Neural progenitor cell (in vitro differentiated cells): ENCODE results near the gene NEDD4L. TPM values are rescaled to one million over a fixed set of nuclear protein-coding genes. Genes with fewer than 3 reads are reported as not detected.

Experiments
- DNase-seq: peaks from one replicate; pipeline ENCODE4 v3.0.0-alpha.2; 2016; ENCODE audit warnings: low spot score
- H2AFZ ChIP-seq: fragments of 200-600 bp; sonication (generic); replicated peaks from 2 replicates; pipeline ENCODE4 v1.6.1; 2016; ENCODE audit warnings: antibody characterized with exemption
- H3F3A ChIP-seq: fragments of 200-600 bp; sonication (generic); 2 replicates; pipeline ENCODE4 v1.6.1; 2016; ENCODE audit warnings: antibody characterized with exemption, low read depth
- H3K27ac ChIP-seq: fragments of 200-600 bp; sonication (generic); 2 replicates; pipeline ENCODE4 v1.5.1; 2016; ENCODE audit warnings: mild to moderate bottlenecking
- H3K27me3 ChIP-seq: fragments of 200-600 bp; sonication (generic); 2 replicates; pipeline ENCODE4 v1.6.1; 2016; ENCODE audit warnings: mild to moderate bottlenecking, moderate library complexity
- H3K36me3 ChIP-seq: fragments of 200-600 bp; sonication (generic); 2 replicates; pipeline ENCODE4 v1.5.1; 2016
- H3K4me1 ChIP-seq: fragments of 200-600 bp; sonication (generic); 2 replicates; pipeline ENCODE4 v1.6.1; 2016; ENCODE audit warnings: mixed run types
- H3K4me2 ChIP-seq: fragments of 200-600 bp; sonication (generic); 2 replicates; pipeline ENCODE4 v1.6.1; 2016
- H3K4me3 ChIP-seq: fragments of 200-600 bp; sonication (generic); 2 replicates; pipeline ENCODE4 v1.5.1; 2016
- H3K79me2 ChIP-seq: fragments of 200-600 bp; sonication (generic); 2 replicates; pipeline ENCODE4 v1.6.1; 2016; ENCODE audit warnings: low read depth
- H3K9ac ChIP-seq: fragments of 200-600 bp; sonication (generic); 2 replicates; pipeline ENCODE4 v1.6.1; 2016
- H3K9me3 ChIP-seq: fragments of 200-600 bp; sonication (generic); 2 replicates; pipeline ENCODE4 v1.5.1; 2016; ENCODE audit warnings: low read depth
- H4K20me1 ChIP-seq: fragments of 200-600 bp; sonication (generic); 2 replicates; pipeline ENCODE4 v1.6.1; 2016; ENCODE audit warnings: low read depth
- H3K27ac Mint-ChIP-seq: 3 replicates; pipeline ENCODE4 v1.8.0; 2021; ENCODE audit warnings: mixed read lengths
- H3K27me3 Mint-ChIP-seq: 2 replicates; pipeline ENCODE4 v1.8.0; 2022; ENCODE audit warnings: low read depth, mild to moderate bottlenecking, inconsistent platforms, moderate library complexity, mixed read lengths; ENCODE audit not compliant: insufficient read depth
- H3K36me3 Mint-ChIP-seq: 3 replicates; pipeline ENCODE4 v1.8.0; 2021; ENCODE audit warnings: mixed read lengths
- H3K4me1 Mint-ChIP-seq: 3 replicates; pipeline ENCODE4 v1.8.0; 2021; ENCODE audit warnings: mixed read lengths
- H3K4me3 Mint-ChIP-seq: 3 replicates; pipeline ENCODE4 v1.8.0; 2021; ENCODE audit warnings: mild to moderate bottlenecking, moderate library complexity, mixed read lengths
- H3K9me3 Mint-ChIP-seq: 3 replicates; pipeline ENCODE4 v1.8.0; 2020; ENCODE audit warnings: mixed read lengths
- CTCF ChIP-seq: fragments of 200-600 bp; sonication (generic); IDR thresholded peaks from 2 replicates; pipeline ENCODE4 v1.5.1; 2017; ENCODE audit warnings: antibody characterized with exemption, mild to moderate bottlenecking
- EZH2 ChIP-seq: fragments of 200-600 bp; sonication (generic); IDR thresholded peaks from 2 replicates; pipeline ENCODE4 v1.6.1; 2017; ENCODE audit warnings: antibody characterized with exemption, mild to moderate bottlenecking, moderate library complexity
- EZH2phosphoT487 ChIP-seq: fragments of 200-600 bp; sonication (generic); IDR thresholded peaks from 2 replicates; pipeline ENCODE4 v1.6.1; 2017; ENCODE audit warnings: antibody characterized with exemption
- total RNA-seq: library from RNA; depleted of rRNA; stranded (reverse); fragments of >200 nt; gene quantifications from 2 replicates; pipeline ENCODE4 v1.2.3, GENCODE V29; 2015; ENCODE audit warnings: low replicate concordance

The NEDD4L gene
- total RNA-seq, 1 donor from 2014 or later, result 55.5 TPM

DNA sequence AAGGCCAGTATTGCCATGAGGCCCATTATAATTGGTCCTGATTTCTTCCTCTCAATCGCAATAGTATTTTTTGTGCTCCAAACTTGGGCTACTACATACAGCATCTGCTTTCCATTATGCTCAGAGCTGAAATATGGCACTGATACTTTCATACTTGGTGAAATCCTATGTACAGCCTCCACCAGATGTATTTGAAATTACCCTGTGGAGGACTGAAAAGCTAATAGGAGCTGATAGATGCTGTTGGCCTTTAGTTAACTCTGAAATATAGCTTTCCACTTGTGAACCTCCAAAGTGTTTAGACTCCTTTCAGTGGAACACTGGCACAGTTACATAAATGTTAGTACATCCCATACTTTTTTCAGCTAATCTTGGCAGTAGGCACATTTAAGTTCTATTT, 205.7 kb downstream of the NEDD4L start:
- peaks cover 25% of the 10 kb centered on the region for H3K4me1 ChIP-seq
- no peaks in the 10 kb centered on the region for H3K79me2 ChIP-seq
- no peak overlapping the region for H3K4me2 ChIP-seq
- Mint-ChIP-seq H3K27me3 (no peaks in the 10 kb centered on the region), H3K4me1 (peaks cover 15% of the 10 kb centered on the region), H3K9me3 (no peaks in the 10 kb centered on the region), H3K4me3 (no peak overlapping the region), H3K36me3 (no peaks in the 10 kb centered on the region), H3K27ac (no peak overlapping the region)
- no peak overlapping the region for H3K4me3 ChIP-seq
- H3K27me3 ChIP-seq, result no peaks in the 10 kb centered on the region
- no peak for TF ChIP-seq EZH2phosphoT487
- no peak for TF ChIP-seq CTCF
- no peak for TF ChIP-seq EZH2
- H4K20me1 ChIP-seq, result no peaks in the 10 kb centered on the region
- no peak overlapping the region for H3K9ac ChIP-seq
- no peaks in the 10 kb centered on the region for H3K36me3 ChIP-seq
- no peaks in the 10 kb centered on the region for H3K9me3 ChIP-seq
- no peak overlapping the region for H3K27ac ChIP-seq
- H2AFZ ChIP-seq, result no peak overlapping the region
- peaks cover 5% of the 10 kb centered on the region for H3F3A ChIP-seq
- DNase-seq, result no peak

GRCh38 chr18:58251416-58251815, 207.4 kb downstream of the NEDD4L start:
- H3K36me3 Mint-ChIP-seq, result no peaks in the 10 kb centered on the region
- no peak overlapping the region for H3K4me3 ChIP-seq
- peaks cover 32% of the 10 kb centered on the region for H3K4me1 ChIP-seq
- TF ChIP-seq CTCF (no peak), EZH2phosphoT487 (no peak), EZH2 (no peak)
- no peak overlapping the region for H3K4me3 Mint-ChIP-seq
- no peaks in the 10 kb centered on the region for H3K27me3 Mint-ChIP-seq
- DNase-seq, result no peak
- H3F3A ChIP-seq, result peaks cover 5% of the 10 kb centered on the region
- H3K79me2 ChIP-seq, result no peaks in the 10 kb centered on the region
- no peak overlapping the region for H2AFZ ChIP-seq
- H3K27me3 ChIP-seq, result no peaks in the 10 kb centered on the region
- H3K27ac Mint-ChIP-seq, result no peak overlapping the region
- no peak overlapping the region for H3K9ac ChIP-seq
- no peaks in the 10 kb centered on the region for H3K9me3 ChIP-seq
- no peaks in the 10 kb centered on the region for H4K20me1 ChIP-seq
- no peaks in the 10 kb centered on the region for H3K9me3 Mint-ChIP-seq
- no peak overlapping the region for H3K27ac ChIP-seq
- peaks cover 23% of the 10 kb centered on the region for H3K4me1 Mint-ChIP-seq
- H3K36me3 ChIP-seq, result no peaks in the 10 kb centered on the region
- H3K4me2 ChIP-seq, result no peak overlapping the region

DNA sequence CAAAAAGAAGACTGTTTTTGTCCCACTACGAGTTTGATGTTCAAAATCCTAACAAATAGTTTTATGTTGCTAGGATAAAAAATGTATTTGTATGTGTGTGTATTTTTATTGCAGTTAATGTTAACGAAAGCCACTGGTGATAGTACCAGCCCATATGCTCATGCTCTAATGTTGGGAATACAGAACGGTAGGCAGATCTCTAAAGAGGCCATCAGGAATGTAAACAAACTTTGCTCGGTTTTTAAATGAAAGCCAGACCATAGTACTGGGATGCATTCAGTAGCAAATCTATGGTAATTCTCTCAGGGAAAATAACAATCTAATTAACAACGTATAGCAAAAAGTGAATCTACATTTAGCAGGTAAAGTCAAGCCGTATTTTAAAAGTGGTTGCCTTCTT, 208.1 kb downstream of the NEDD4L start:
- H3K4me1 Mint-ChIP-seq, result peaks cover 26% of the 10 kb centered on the region
- Histone ChIP-seq H3F3A (peaks cover 5% of the 10 kb centered on the region), H4K20me1 (no peaks in the 10 kb centered on the region), H2AFZ (no peak overlapping the region), H3K9me3 (no peaks in the 10 kb centered on the region), H3K27ac (no peak overlapping the region), H3K4me1 (peaks cover 27% of the 10 kb centered on the region), H3K27me3 (no peaks in the 10 kb centered on the region), H3K36me3 (no peaks in the 10 kb centered on the region), H3K9ac (no peak overlapping the region), H3K4me2 (no peak overlapping the region), H3K4me3 (no peak overlapping the region), H3K79me2 (no peaks in the 10 kb centered on the region)
- H3K4me3 Mint-ChIP-seq, result no peak overlapping the region
- TF ChIP-seq EZH2, result no peak
- no peak for TF ChIP-seq EZH2phosphoT487
- TF ChIP-seq CTCF, result no peak
- no peaks in the 10 kb centered on the region for H3K9me3 Mint-ChIP-seq
- H3K27me3 Mint-ChIP-seq, result no peaks in the 10 kb centered on the region
- no peak for DNase-seq
- no peak overlapping the region for H3K27ac Mint-ChIP-seq
- peaks cover 5% of the 10 kb centered on the region for H3K36me3 Mint-ChIP-seq
